PC-9 (cell line): ENCODE measurements around the gene KRT9. TPM values are rescaled to one million over a fixed set of nuclear protein-coding genes. Genes with fewer than 3 reads are reported as not detected.

Experiments
- BruUV-seq: library from RNA; stranded (reverse); fragments of 400-500 nt; replicated peaks from 2 replicates; lab custom pipeline; 2021; lab: Mats Ljungman, UMichigan
- CTCF ChIA-PET: fragments of 300-600 bp; sonication (Branson Sonifier 250); formaldehyde crosslinking; loops from one replicate; lab custom pipeline; 2022; ENCODE audit warnings: antibody characterized with exemption; lab: Charles Lee
- POLR2A ChIA-PET: fragments of 300-600 bp; sonication (Branson Sonifier 250); formaldehyde crosslinking; loops from one replicate; lab custom pipeline; 2022; ENCODE audit warnings: antibody characterized with exemption; ENCODE audit not compliant: unreplicated experiment; lab: Charles Lee
- DNase-seq, 2 experiments: peaks; one replicate each; pipeline versions ENCODE4 v3.0.0 to v3.0.0-alpha.2; 2015 to 2022; ENCODE audit warnings: mixed read lengths in 1 of 2
- H2AFZ ChIP-seq: fragments of 200-600 bp; sonication (generic); 2 replicates; pipeline ENCODE4 v1.8.1; 2017; ENCODE audit warnings: antibody characterized with exemption
- H3F3A ChIP-seq: fragments of 200-600 bp; sonication (generic); 2 replicates; pipeline ENCODE4 v1.8.1; 2017; ENCODE audit warnings: antibody characterized with exemption, mild to moderate bottlenecking, low read depth; ENCODE audit not compliant: insufficient read depth
- H3K27ac ChIP-seq: fragments of 200-600 bp; sonication (generic); 2 replicates; pipeline ENCODE4 v1.6.1; 2016; ENCODE audit warnings: mixed run types
- H3K27me3 ChIP-seq: fragments of 200-600 bp; sonication (generic); 2 replicates; pipeline ENCODE4 v1.6.1; 2016; ENCODE audit warnings: low read depth, mixed run types; ENCODE audit not compliant: insufficient read depth
- H3K36me3 ChIP-seq: fragments of 200-600 bp; sonication (generic); 2 replicates; pipeline ENCODE4 v1.6.1; 2016; ENCODE audit warnings: low read depth, mixed run types
- H3K4me1 ChIP-seq: fragments of 200-600 bp; sonication (generic); replicated peaks from 2 replicates; pipeline ENCODE4 v1.6.1; 2016; ENCODE audit warnings: mixed run types; ENCODE audit not compliant: insufficient read depth
- H3K4me2 ChIP-seq: fragments of 200-600 bp; sonication (generic); 2 replicates; pipeline ENCODE4 v1.6.1; 2017; ENCODE audit warnings: mixed run types
- H3K4me3 ChIP-seq: fragments of 200-600 bp; sonication (generic); 2 replicates; pipeline ENCODE4 v1.6.1; 2016; ENCODE audit warnings: mixed run types
- H3K79me2 ChIP-seq: fragments of 200-600 bp; sonication (generic); 2 replicates; pipeline ENCODE4 v1.6.1; 2017; ENCODE audit warnings: low read depth, mixed run types
- H3K9me2 ChIP-seq: fragments of 200-600 bp; sonication (generic); 2 replicates; pipeline ENCODE4 v1.8.1; 2017; ENCODE audit warnings: mild to moderate bottlenecking; ENCODE audit not compliant: insufficient read depth
- H3K9me3 ChIP-seq: fragments of 200-600 bp; sonication (generic); 2 replicates; pipeline ENCODE4 v1.8.1; 2016; ENCODE audit warnings: low read depth; ENCODE audit not compliant: insufficient read depth
- H4K20me1 ChIP-seq: fragments of 200-600 bp; sonication (generic); 2 replicates; pipeline ENCODE4 v1.8.1; 2017; ENCODE audit not compliant: insufficient read depth
- CTCF ChIP-seq: fragments of 200-600 bp; sonication (generic); conservative IDR thresholded peaks from 2 replicates; pipeline ENCODE4 v1.6.1; 2017; ENCODE audit warnings: mixed run types, antibody characterized with exemption, mild to moderate bottlenecking, moderate library complexity
- EZH2 ChIP-seq: fragments of 200-600 bp; sonication (generic); IDR thresholded peaks from 2 replicates; pipeline ENCODE4 v1.8.0; 2017; ENCODE audit warnings: antibody characterized with exemption, low read depth
- intact Hi-C: fragments of 100-400 bp; cut with micrococcal nuclease; formaldehyde crosslinking; loops from one replicate; pipeline ENCODE4 v1.10.0; 2022; ENCODE audit not compliant: unreplicated experiment
- total RNA-seq: library from RNA; stranded (reverse); gene quantifications from 2 replicates; pipeline ENCODE4 v1.2.3, GENCODE V29; 2021

The KRT9 gene
- total RNA-seq, 1 experiment from 2014 or later = 0.55 TPM

GRCh38 chr17:41547921-41548843, 23.7 kb downstream of the KRT9 start:
- peak overlapping the region; percentile 93 for H3K27ac ChIP-seq
- intact Hi-C loops = loop anchor here (1.0 to 10.0 kb wide), 10 partner anchors 18 to 745 kb away; partner anchors contain the start of genes KRT13, KRTAP2-3 and KRTAP2-4
- no peaks in the 10 kb centered on the region for H3K9me2 ChIP-seq
- DNase-seq = peak; percentile 94 to 96
- H3K36me3 ChIP-seq = no peaks in the 10 kb centered on the region
- peaks cover 68% of the 10 kb centered on the region for H3K4me1 ChIP-seq
- TF ChIP-seq EZH2 = no peak
- TF ChIP-seq CTCF = no peak
- no peaks in the 10 kb centered on the region for H3K9me3 ChIP-seq
- TSS peak; percentile 92 for BruUV-seq
- peaks cover 48% of the 10 kb centered on the region for H3F3A ChIP-seq
- H3K27me3 ChIP-seq = no peaks in the 10 kb centered on the region
- peaks cover 12% of the 10 kb centered on the region; the same call in 1 of the 2 replicates for H3K79me2 ChIP-seq
- H3K4me2 ChIP-seq = peak overlapping the region; percentile 84
- H2AFZ ChIP-seq = no peak overlapping the region
- peak overlapping the region; percentile 53; the same call in 1 of the 2 replicates for H3K4me3 ChIP-seq
- ChIA-PET POLR2A (interaction anchor here (0.5 to 2.4 kb wide), 18 partner anchors 16 to 1267 kb away, joined by 3 to 78 read pairs (median 5); partner anchors contain the start of genes EIF1, KRT13, KRT19 and SMARCE1), CTCF (interaction anchor here (0.6 to 2.8 kb wide), 29 partner anchors 7 to 933 kb away, joined by 3 to 51 read pairs (median 7); partner anchors contain the start of genes KRT13, KRT15 and KRT19)
- H4K20me1 ChIP-seq = no peaks in the 10 kb centered on the region

- TF ChIP-seq EZH2 (no peak), CTCF (no peak)
- H3K9me3 ChIP-seq = no peaks in the 10 kb centered on the region
- peaks cover 67% of the 10 kb centered on the region for H3K4me1 ChIP-seq
- peak overlapping the region; percentile 93 for H3K27ac ChIP-seq
- CTCF ChIA-PET = interaction anchor here (2.1 to 2.8 kb wide), 4 partner anchors 18 to 117 kb away, joined by 12 to 51 read pairs (median 21); partner anchors contain the start of genes KRT15 and KRT19
- peaks cover 50% of the 10 kb centered on the region for H3F3A ChIP-seq
- no peak overlapping the region for H2AFZ ChIP-seq
- H3K36me3 ChIP-seq = no peaks in the 10 kb centered on the region
- peak overlapping the region; percentile 84 for H3K4me2 ChIP-seq
- peak in 1 of 2 experiments; percentile 70 for DNase-seq
- H3K4me3 ChIP-seq = peak overlapping the region; percentile 53; the same call in 1 of the 2 replicates
- intact Hi-C loops = loop anchor here (10.0 kb wide), 1 partner anchor 483 kb away; the partner anchor contains the start of genes KRTAP2-3 and KRTAP2-4
- H3K27me3 ChIP-seq = no peaks in the 10 kb centered on the region
- POLR2A ChIA-PET = interaction anchor here (0.5 to 2.4 kb wide), 6 partner anchors 18 to 900 kb away, joined by 5 to 78 read pairs (median 22); partner anchors contain the start of genes KRT13, KRT19 and SMARCE1
- no peaks in the 10 kb centered on the region for H4K20me1 ChIP-seq
- BruUV-seq = no TSS peak
- H3K9me2 ChIP-seq = no peaks in the 10 kb centered on the region
- H3K79me2 ChIP-seq = peaks cover 12% of the 10 kb centered on the region; the same call in 1 of the 2 replicates
Measured at GRCh38 chr17:41547378-41547841, 24.4 kb downstream of the KRT9 start.

GRCh38 chr17:41546819-41547218, 25.0 kb downstream of the KRT9 start:
- Histone ChIP-seq H3K9me3 (no peaks in the 10 kb centered on the region), H4K20me1 (no peaks in the 10 kb centered on the region), H3K9me2 (no peaks in the 10 kb centered on the region), H3K27me3 (no peaks in the 10 kb centered on the region), H3F3A (peaks cover 55% of the 10 kb centered on the region), H3K4me3 (peak overlapping the region; percentile 53; the same call in 1 of the 2 replicates), H3K27ac (peak overlapping the region; percentile 93), H3K4me1 (peaks cover 71% of the 10 kb centered on the region), H3K79me2 (peaks cover 12% of the 10 kb centered on the region; the same call in 1 of the 2 replicates), H3K36me3 (no peaks in the 10 kb centered on the region), H3K4me2 (peak overlapping the region; percentile 84), H2AFZ (no peak overlapping the region)
- TF ChIP-seq CTCF (no peak), EZH2 (no peak)
- no peak for DNase-seq
- ChIA-PET CTCF (interaction anchor here (0.5 kb wide), 1 partner anchor 20 kb away, joined by 3 read pairs; no protein-coding TSS in a partner anchor), POLR2A (interaction anchor here (2.0 kb wide), 1 partner anchor 41 kb away, joined by 22 read pairs; the partner anchor contains the start of gene KRT13)
- intact Hi-C loops = loop anchor here (10.0 kb wide), 1 partner anchor 482 kb away; the partner anchor contains the start of genes KRTAP2-3 and KRTAP2-4
- no TSS peak for BruUV-seq
